Esophagus squamous epithelium (tissue), 4 donors: Measurements from ENCODE around the gene TRMT44.

Experiments used
- POLR2A ChIP-seq, 4 donors: fragments of 450-650 bp; IDR thresholded peaks; one replicate each; pipeline ENCODE4 v1.6.1; 2017; ENCODE audit warnings: antibody characterized with exemption in 4 of 4, mild to moderate bottlenecking in 4 of 4, moderate library complexity in 3 of 4
- TF ChIP-seq, protein P1 (sequence below), 6 experiments: fragments of 450-650 bp in 4 of 6; fragments of 200-600 bp in 2 of 6; sonication (generic) in 2 of 6; IDR thresholded peaks; one replicate each; pipeline ENCODE4 v1.5.1; 2016 to 2019; ENCODE audit warnings: antibody characterized with exemption in 6 of 6, mild to moderate bottlenecking in 4 of 6, moderate library complexity in 4 of 6

DNA sequence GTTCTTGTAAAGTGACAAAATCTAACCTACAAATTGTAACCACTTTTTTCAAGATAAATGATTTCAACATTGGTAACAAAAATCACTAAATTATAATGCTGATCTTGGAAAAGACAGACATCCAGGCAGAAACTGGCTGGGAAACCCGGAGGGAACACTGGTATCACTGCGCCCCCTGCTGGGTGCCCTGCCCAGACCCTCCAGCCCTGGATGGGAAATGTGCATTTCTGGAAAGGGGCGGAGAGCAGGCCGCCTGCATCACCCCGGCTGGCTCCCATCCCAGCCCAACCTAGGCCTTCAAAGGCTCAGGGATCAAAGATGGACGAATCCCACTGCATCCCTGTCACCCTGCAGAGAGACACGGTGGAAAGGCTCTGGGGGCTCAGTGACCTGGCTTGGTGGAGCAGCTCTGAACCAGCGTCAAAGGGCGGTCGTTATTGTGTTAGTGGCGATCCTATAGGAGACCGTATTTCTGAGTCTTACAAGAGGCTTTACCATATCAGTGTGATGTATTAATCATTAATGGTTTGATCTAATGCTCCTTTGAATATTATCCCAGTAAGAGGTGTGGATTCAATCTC lies 37.3 kb upstream of the TRMT44 start:
- TF ChIP-seq, protein P1, sequence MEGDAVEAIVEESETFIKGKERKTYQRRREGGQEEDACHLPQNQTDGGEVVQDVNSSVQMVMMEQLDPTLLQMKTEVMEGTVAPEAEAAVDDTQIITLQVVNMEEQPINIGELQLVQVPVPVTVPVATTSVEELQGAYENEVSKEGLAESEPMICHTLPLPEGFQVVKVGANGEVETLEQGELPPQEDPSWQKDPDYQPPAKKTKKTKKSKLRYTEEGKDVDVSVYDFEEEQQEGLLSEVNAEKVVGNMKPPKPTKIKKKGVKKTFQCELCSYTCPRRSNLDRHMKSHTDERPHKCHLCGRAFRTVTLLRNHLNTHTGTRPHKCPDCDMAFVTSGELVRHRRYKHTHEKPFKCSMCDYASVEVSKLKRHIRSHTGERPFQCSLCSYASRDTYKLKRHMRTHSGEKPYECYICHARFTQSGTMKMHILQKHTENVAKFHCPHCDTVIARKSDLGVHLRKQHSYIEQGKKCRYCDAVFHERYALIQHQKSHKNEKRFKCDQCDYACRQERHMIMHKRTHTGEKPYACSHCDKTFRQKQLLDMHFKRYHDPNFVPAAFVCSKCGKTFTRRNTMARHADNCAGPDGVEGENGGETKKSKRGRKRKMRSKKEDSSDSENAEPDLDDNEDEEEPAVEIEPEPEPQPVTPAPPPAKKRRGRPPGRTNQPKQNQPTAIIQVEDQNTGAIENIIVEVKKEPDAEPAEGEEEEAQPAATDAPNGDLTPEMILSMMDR (IDR thresholded peaks at IDR 0.05), result peak; percentile 76 to 93 (median 92)
- no peak for TF ChIP-seq POLR2A (IDR thresholded peaks at IDR 0.05)
